GM18870 (cell line): ENCODE data around the gene RGPD5.
A peak's percentile ranks its signal among the peaks of the same experiment; 100 is the strongest.
"Not testable (repeated sequence)": the region's sequence is repeated elsewhere in the genome, so short reads cannot be mapped to it uniquely, and the experiment has no call there.

Experiments used
- ATAC-seq: cut with Tn5 transposase; IDR thresholded peaks from one replicate; pipeline ENCODE4 v1.9.1; 2021; ENCODE audit warnings: moderate library complexity; ENCODE audit not compliant: unreplicated experiment

RGPD5 gene

GRCh38 chr2:109891024-109891423 lies 96.9 kb downstream of the RGPD5 start:
- ATAC-seq, result not testable (repeated sequence)

GRCh38 chr2:109893736-109894135 lies 99.6 kb downstream of the RGPD5 start:
- not testable (repeated sequence) for ATAC-seq

- ATAC-seq, result not testable (repeated sequence)
Observed at GRCh38 chr2:109894141-109894540, 100.0 kb downstream of the RGPD5 start.

DNA sequence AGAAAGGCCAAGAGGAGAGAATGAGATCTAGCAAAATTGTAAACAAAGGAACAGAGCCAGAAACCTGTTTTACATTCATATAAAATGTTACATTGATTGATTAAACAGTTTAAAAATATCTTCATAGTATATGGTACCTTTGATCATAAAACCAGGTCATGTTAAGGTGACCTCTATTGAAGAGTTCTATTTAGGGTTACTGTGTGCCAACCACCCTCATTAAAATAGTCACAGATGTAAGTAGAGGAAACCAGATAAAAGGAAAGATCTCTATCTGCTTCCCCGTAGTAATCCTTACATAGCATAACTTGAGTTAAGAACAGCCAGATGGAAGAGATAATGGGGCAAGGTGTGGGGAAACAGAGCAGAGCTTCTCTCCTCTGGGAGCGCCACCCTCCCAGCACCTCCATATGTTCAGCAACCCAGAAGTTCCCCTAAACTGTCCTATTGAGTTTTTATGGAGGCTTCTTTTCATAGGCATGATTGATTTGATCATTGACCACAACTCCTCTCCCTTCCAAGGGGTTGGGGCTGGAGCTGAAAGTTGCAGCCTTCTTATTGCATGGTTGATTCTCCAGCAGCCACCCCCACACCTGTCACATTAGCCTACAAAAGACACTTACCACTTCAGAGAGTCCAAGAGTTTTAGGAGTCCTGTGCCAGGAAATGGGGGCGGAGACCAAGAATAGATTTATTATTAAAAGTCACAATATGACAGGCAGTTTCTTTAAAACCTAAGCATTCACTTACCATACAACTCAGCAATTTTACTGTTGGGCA lies 101.2 kb downstream of the RGPD5 start:
- ATAC-seq, result not testable (repeated sequence)

GRCh38 chr2:109896212-109896611 lies 102.1 kb downstream of the RGPD5 start:
- peak; percentile 92 for ATAC-seq

GRCh38 chr2:109897769-109898461 lies 103.8 kb downstream of the RGPD5 start:
- ATAC-seq, result not testable (repeated sequence)

- not testable (repeated sequence) for ATAC-seq
Observed at GRCh38 chr2:109898462-109899336, 104.6 kb downstream of the RGPD5 start, which contains the start of gene LIMS3. TSS of gene LIMS3 (plus strand) at chr2:109898688. CDS start at chr2:109898729, 41 bp downstream.

GRCh38 chr2:109905796-109906195 lies 111.7 kb downstream of the RGPD5 start:
- ATAC-seq, result peak; percentile 61
